Activated CD4-positive, alpha-beta T cell treated with anti-CD3 and anti-CD28 coated beads, Interleukin-2, amount 10 ng/mL, durations not matched to agents 24 days and 14 days (primary cell): ENCODE results near the gene TPSAB1. TPM values are rescaled to one million over a fixed set of nuclear protein-coding genes. Genes with fewer than 3 reads are reported as not detected.
"Not testable (repeated sequence)": the region's sequence is repeated elsewhere in the genome, so short reads cannot be mapped to it uniquely, and the experiment has no call there.

Source experiments
- DNase-seq: peaks from one replicate; pipeline ENCODE4 v3.0.0; 2022
- H3K27ac Mint-ChIP-seq: one replicate; pipeline ENCODE4 v1.8.0; 2022; ENCODE audit warnings: mild to moderate bottlenecking, mixed read lengths
- H3K27me3 Mint-ChIP-seq: one replicate; pipeline ENCODE4 v1.8.0; 2022; ENCODE audit warnings: mixed read lengths
- H3K36me3 Mint-ChIP-seq: one replicate; pipeline ENCODE4 v1.8.0; 2022; ENCODE audit warnings: low read depth, mild to moderate bottlenecking, mixed read lengths
- H3K4me1 Mint-ChIP-seq: one replicate; pipeline ENCODE4 v1.8.0; 2021; ENCODE audit warnings: mixed read lengths
- H3K4me3 Mint-ChIP-seq: one replicate; pipeline ENCODE4 v1.8.0; 2022; ENCODE audit warnings: mild to moderate bottlenecking, moderate library complexity, mixed read lengths
- H3K9me3 Mint-ChIP-seq: one replicate; pipeline ENCODE4 v1.8.0; 2021; ENCODE audit warnings: mixed read lengths
- intact Hi-C: fragments of 100-400 bp; cut with micrococcal nuclease; formaldehyde crosslinking; loops from one replicate; pipeline ENCODE4 v1.15.1; 2023
- total RNA-seq: library from RNA; stranded (reverse); gene quantifications from 2 replicates; pipeline ENCODE4 v1.2.3, GENCODE V29; 2022

Gene TPSAB1
- total RNA-seq, 1 donor from 2014 or later = not detected

DNA sequence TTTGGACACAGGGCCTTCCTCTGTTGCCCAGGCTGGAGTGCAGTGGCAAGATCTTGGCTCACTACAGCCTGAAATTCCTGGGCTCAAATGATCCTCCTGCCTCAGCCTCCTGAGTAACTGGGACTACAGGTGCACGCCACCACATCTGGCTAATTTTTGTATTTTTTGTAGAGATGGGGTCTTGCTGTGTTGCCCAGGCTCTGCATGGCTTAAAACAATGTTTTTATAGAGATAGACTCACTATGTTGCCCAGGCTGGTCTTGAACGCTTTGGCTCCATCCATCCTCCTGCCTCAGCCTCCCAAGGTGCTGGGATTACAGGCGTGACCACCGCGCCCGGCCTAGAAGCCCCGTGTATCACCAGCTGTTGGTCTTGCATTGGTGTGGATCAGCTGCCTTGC is 28.9 kb downstream of the TPSAB1 start:
- H3K4me3 Mint-ChIP-seq, intact Hi-C loops, H3K4me1 Mint-ChIP-seq, H3K36me3 Mint-ChIP-seq, H3K9me3 Mint-ChIP-seq, DNase-seq, H3K27me3 Mint-ChIP-seq, H3K27ac Mint-ChIP-seq: not testable (repeated sequence)

DNA sequence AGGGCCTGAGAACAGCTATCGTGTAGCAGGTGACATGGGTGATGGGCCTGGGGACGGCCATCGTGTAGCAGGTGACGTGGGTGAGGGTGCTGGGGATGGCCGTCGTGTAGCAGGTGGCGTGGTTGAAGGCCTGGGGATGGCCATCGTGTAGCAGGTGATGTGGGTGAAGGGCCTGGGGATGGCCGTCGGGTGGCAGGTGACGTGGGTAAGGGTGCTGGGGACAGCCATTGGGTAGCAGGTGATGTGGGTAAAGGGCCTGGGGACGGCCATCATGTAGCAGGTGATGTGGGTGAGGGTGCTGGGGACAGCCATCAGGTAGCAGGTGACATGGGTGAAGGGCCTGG is 30.8 kb downstream of the TPSAB1 start:
- no peaks in the 10 kb centered on the region for H3K4me1 Mint-ChIP-seq
- no peak overlapping the region for H3K4me3 Mint-ChIP-seq
- no peaks in the 10 kb centered on the region for H3K9me3 Mint-ChIP-seq
- no peak for DNase-seq
- peaks cover 3% of the 10 kb centered on the region for H3K27me3 Mint-ChIP-seq
- intact Hi-C loops = no loop called here
- no peak overlapping the region for H3K27ac Mint-ChIP-seq
- H3K36me3 Mint-ChIP-seq = no peaks in the 10 kb centered on the region

GRCh38 chr16:1271724-1272413 is 31.4 kb downstream of the TPSAB1 start:
- DNase-seq, H3K4me1 Mint-ChIP-seq, H3K4me3 Mint-ChIP-seq, H3K9me3 Mint-ChIP-seq, intact Hi-C loops, H3K27me3 Mint-ChIP-seq, H3K27ac Mint-ChIP-seq, H3K36me3 Mint-ChIP-seq: not testable (repeated sequence)

DNA sequence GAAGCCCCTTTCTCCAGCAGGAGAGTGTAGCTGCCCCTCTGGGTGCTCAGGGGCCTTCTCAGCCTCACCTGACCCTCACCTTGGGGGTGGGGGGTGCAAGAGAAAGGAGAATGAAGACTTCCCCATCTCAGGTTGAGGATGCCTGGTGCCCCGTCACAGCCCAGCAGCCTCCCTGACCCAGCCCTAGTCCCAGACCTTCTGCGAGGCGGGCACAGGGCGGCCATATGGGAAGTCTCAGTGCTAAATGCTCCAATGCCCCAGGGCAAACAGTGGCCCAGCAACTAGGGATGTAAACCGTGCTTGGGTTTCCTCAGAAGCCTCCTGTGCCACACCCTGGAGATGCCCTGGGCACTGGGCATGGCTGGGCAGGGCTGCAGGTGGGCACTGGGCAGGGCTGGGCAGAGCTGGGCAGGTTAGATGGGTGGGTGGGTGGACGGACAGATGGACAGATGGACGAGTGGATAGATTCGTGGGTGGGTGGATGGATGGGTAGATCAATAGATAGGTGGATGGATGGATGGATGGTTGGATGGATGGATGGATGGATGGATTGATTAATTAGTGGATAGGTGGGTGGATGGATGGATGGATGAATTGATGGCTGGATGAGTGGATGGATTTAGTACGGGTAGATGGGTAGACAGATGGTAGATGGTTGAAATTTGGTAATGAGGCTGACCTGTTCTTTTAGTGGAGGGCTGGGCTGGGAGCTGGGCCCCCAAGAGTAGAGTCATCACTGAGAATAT is 32.1 kb downstream of the TPSAB1 start:
- H3K4me1 Mint-ChIP-seq = no peaks in the 10 kb centered on the region
- H3K9me3 Mint-ChIP-seq = no peaks in the 10 kb centered on the region
- no peak overlapping the region for H3K4me3 Mint-ChIP-seq
- H3K27ac Mint-ChIP-seq = no peak overlapping the region
- H3K27me3 Mint-ChIP-seq = peaks cover 3% of the 10 kb centered on the region
- intact Hi-C loops = no loop called here
- no peak for DNase-seq
- H3K36me3 Mint-ChIP-seq = no peaks in the 10 kb centered on the region

DNA sequence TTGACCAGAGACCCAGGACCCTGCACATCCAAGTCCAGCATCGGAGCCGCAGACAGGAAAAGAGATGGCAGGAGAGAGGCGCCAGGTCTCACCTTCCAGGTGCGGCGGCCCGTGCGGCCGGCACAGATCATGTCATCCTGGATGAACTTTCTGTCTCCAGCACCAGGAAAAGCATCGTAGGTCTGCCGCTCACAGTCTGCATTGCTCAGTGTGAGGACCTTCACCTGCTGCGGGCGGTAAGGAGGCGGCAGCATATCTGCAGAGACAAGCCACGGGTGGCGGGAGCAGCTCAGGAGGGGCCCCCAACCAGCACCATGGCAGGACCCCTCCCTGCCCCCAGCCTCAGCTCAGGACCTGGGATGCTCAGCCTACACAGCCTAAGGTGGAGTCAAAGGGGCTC is 33.3 kb downstream of the TPSAB1 start:
- no peak overlapping the region for H3K27ac Mint-ChIP-seq
- DNase-seq = no peak
- no peak overlapping the region for H3K4me3 Mint-ChIP-seq
- H3K9me3 Mint-ChIP-seq = no peaks in the 10 kb centered on the region
- no peaks in the 10 kb centered on the region for H3K4me1 Mint-ChIP-seq
- H3K27me3 Mint-ChIP-seq = peaks cover 3% of the 10 kb centered on the region
- intact Hi-C loops = no loop called here
- no peaks in the 10 kb centered on the region for H3K36me3 Mint-ChIP-seq

DNA sequence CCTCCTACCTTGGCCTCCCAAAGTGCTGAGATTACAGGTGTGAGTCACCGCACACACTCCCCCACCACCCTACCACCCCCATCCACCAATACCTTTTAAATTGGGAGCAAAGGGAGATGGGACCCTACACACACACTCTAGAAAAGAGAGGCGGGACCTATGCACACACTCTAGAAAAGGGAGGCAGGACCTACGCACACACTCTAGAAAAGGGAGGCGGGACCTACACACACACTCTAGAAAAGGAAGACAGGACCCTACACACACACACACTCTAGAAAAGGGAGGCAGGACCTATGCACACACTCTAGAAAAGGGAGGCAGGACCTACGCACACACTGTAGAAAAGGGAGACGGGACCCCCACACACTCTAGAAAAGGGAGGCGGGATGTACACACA is 34.3 kb downstream of the TPSAB1 start:
- DNase-seq = no peak
- Mint-ChIP-seq H3K36me3 (no peaks in the 10 kb centered on the region), H3K27me3 (peaks cover 3% of the 10 kb centered on the region), H3K9me3 (no peaks in the 10 kb centered on the region), H3K27ac (no peak overlapping the region), H3K4me3 (no peak overlapping the region), H3K4me1 (no peaks in the 10 kb centered on the region)
- intact Hi-C loops = no loop called here

- no peaks in the 10 kb centered on the region for H3K4me1 Mint-ChIP-seq
- no peak for DNase-seq
- intact Hi-C loops = no loop called here
- H3K27me3 Mint-ChIP-seq = peaks cover 3% of the 10 kb centered on the region
- H3K36me3 Mint-ChIP-seq = no peaks in the 10 kb centered on the region
- H3K27ac Mint-ChIP-seq = no peak overlapping the region
- no peaks in the 10 kb centered on the region for H3K9me3 Mint-ChIP-seq
- H3K4me3 Mint-ChIP-seq = no peak overlapping the region
Measured at GRCh38 chr16:1275791-1276579, 35.5 kb downstream of the TPSAB1 start.

DNA sequence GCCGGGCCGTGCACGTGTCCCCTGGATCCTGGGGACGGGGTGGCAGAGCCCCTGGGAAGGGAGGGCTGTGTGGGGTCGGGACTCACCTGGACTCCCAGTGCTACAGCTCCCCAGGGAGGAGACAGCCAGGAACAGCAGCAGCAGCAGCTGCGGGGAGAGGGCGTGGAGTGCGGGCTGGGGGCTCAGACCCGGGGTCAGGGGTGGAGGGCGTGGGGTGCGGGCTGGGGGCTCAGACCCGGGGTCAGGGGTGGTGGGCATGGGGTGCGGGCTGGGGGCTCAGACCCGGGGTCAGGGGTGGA is 36.0 kb downstream of the TPSAB1 start:
- H3K9me3 Mint-ChIP-seq = no peaks in the 10 kb centered on the region
- no peaks in the 10 kb centered on the region for H3K4me1 Mint-ChIP-seq
- no peak for DNase-seq
- H3K27ac Mint-ChIP-seq = no peak overlapping the region
- H3K4me3 Mint-ChIP-seq = no peak overlapping the region
- intact Hi-C loops = no loop called here
- no peaks in the 10 kb centered on the region for H3K36me3 Mint-ChIP-seq
- peaks cover 3% of the 10 kb centered on the region for H3K27me3 Mint-ChIP-seq

DNA sequence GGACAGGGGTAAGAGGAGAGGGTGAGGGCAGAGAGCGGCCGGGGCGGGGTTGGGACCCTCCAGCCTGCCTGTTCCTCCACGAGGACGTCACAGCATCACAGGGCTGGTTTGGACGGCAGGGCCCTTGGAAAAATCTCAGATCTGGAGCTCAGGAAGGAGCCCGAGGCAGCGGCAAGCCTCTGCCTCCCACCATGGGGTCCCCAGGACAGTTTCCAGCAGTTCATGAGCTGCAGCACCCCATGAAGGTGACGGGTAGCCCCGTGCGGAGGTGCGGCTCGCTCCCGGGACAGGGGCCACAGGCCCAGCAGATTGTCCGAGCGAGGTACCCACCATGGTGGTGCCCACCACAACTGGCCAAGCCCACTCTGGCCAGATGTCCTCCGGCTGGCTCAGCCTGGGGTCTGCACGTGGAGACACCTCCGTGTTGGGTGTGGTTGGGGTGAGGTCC is 36.7 kb downstream of the TPSAB1 start:
- no peaks in the 10 kb centered on the region for H3K4me1 Mint-ChIP-seq
- no peak overlapping the region for H3K27ac Mint-ChIP-seq
- no peaks in the 10 kb centered on the region for H3K36me3 Mint-ChIP-seq
- intact Hi-C loops = no loop called here
- H3K9me3 Mint-ChIP-seq = no peaks in the 10 kb centered on the region
- peaks cover 3% of the 10 kb centered on the region for H3K27me3 Mint-ChIP-seq
- DNase-seq = no peak
- H3K4me3 Mint-ChIP-seq = no peak overlapping the region

DNA sequence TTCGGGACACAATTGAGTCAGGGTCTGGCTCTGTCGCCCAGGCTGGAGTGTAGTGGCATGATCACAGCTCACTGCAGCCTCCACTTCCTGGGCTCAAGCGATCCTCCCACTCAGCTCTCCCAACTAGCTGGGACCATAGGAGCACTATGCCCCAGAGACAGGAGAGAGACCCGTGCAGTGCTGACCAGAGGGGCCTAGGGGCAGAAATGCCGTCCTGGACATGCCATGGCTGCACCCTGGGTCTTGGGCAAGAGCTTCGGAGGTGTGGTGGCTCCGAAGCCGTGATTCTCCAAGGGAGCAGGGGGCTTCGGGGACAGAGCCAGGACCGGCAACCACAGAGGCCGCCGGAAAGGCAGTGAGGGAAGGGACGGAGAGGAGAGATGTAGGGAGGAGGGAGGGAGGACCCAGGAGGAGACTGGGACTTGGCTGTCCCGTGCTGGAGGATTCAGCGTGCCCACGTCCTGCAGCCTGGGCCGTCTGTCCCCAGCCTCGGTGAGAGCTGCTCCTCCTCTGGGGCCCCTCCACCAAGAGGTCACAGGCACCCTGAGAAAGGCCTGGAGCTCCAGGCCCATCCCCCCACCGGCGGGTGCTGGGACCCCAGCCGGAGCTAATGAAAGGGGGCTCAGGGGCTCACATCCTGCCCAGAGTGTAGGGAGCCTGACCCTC is 37.2 kb downstream of the TPSAB1 start:
- Mint-ChIP-seq H3K4me3 (no peak overlapping the region), H3K4me1 (no peaks in the 10 kb centered on the region), H3K27ac (no peak overlapping the region), H3K27me3 (peaks cover 3% of the 10 kb centered on the region), H3K9me3 (no peaks in the 10 kb centered on the region), H3K36me3 (no peaks in the 10 kb centered on the region)
- no peak for DNase-seq
- intact Hi-C loops = no loop called here

DNA sequence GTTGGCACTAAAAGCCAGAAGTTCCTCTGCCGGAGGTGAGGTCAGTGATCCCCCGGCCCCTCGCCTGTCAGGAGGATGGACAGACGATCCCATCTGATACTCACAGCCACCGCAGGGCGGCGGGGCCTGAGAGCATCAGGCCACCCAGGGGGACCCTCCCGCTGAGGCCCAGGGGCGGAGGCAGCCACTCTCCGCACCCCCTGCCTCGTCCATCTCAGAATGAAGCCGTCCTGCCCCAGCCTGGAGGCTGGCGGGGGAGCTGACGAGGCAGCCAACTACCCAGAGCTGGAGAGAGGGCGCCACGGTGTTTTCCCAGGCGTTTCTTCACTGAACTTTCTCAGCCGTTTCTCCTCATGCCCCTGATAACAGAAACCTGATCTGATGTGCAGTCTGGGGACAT is 38.0 kb downstream of the TPSAB1 start:
- intact Hi-C loops = no loop called here
- Mint-ChIP-seq H3K27ac (no peak overlapping the region), H3K4me3 (no peak overlapping the region), H3K9me3 (no peaks in the 10 kb centered on the region), H3K36me3 (no peaks in the 10 kb centered on the region), H3K27me3 (no peaks in the 10 kb centered on the region), H3K4me1 (no peaks in the 10 kb centered on the region)
- no peak for DNase-seq

GRCh38 chr16:1279081-1279944 is 38.8 kb downstream of the TPSAB1 start:
- Mint-ChIP-seq H3K27me3 (no peaks in the 10 kb centered on the region), H3K4me1 (no peaks in the 10 kb centered on the region), H3K9me3 (no peaks in the 10 kb centered on the region), H3K36me3 (no peaks in the 10 kb centered on the region), H3K4me3 (no peak overlapping the region), H3K27ac (no peak overlapping the region)
- no peak for DNase-seq
- intact Hi-C loops = no loop called here

DNA sequence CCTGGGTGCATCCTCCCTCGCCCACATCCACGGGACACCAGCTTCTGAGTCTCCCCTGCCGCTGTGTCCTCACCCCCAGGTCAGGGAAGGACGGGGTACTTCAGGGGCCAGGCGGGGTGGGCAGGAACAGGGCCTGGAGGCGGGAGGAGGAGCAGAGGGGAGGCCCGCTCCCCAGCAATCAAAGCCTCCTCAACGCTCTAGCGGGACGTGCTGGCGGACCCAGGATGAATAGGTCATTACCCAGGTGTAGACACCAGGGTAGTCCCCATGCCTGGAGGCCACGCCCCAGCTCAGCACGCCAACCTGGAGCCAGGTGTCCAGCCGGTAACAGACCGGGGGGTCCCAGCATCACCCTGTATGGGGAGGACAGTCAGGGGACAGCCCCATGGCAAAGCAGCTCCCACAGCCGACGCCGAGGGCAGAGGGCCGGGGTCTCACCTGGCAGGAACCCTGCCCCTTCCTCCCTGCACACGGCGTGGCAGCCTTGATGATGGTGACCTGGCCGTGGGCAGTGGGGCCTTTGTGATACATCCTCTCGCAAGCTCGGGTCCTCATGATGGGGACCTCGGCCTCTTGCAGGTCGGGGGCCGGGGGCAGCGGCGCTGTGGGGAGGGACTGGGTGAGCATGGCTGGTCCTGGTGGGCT is 39.6 kb downstream of the TPSAB1 start:
- Mint-ChIP-seq H3K4me1 (no peaks in the 10 kb centered on the region), H3K36me3 (no peaks in the 10 kb centered on the region), H3K27me3 (no peaks in the 10 kb centered on the region), H3K4me3 (no peak overlapping the region), H3K27ac (no peak overlapping the region), H3K9me3 (no peaks in the 10 kb centered on the region)
- no peak for DNase-seq
- intact Hi-C loops = no loop called here
